Epithelial cell of proximal tubule (primary cell): ENCODE data around the gene RNU5D-1. TPM values are rescaled to one million over a fixed set of nuclear protein-coding genes. Genes with fewer than 3 reads are reported as not detected.

Experiments used
- DNase-seq: peaks from one replicate; pipeline ENCODE4 v3.0.0-alpha.2; 2011; ENCODE audit warnings: low read depth
- H3K4me3 ChIP-seq: 2 replicates; pipeline ENCODE4 v1.5.1; 2011; ENCODE audit warnings: low read depth, mild to moderate bottlenecking, low read length
- total RNA-seq: library from RNA; depleted of rRNA; stranded (reverse); fragments of >200 nt; gene quantifications from 2 replicates; pipeline ENCODE4 v1.2.3, GENCODE V29; 2015
- TF ChIP-seq, protein P1 (sequence below): conservative IDR thresholded peaks from 2 replicates; pipeline ENCODE4 v1.5.1; 2012; ENCODE audit warnings: low read depth, mild to moderate bottlenecking, low read length

RNU5D-1 gene
- total RNA-seq, 1 donor from 2014 or later = not detected

DNA sequence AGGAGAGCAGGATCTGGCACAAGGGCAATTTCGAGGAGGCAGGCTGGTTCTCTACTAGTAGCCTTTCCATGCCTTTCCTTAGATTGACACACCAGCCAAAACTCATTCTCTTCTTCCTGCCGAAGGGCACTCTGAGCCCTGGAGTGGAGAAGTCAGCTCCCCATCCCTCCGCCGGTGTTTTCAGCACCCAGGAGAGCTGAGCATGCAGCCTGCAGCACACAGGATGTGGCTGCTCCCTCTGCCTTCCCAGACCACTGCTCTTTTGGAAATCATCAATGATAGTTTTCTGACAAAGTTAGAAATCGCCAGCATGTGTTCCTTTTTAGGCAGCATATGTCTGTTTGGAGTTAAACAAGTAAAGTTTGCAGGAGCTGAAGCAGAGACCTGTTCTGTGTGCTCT lies 11.7 kb downstream of the RNU5D-1 start:
- no peak overlapping the region for H3K4me3 ChIP-seq
- TF ChIP-seq, protein P1, sequence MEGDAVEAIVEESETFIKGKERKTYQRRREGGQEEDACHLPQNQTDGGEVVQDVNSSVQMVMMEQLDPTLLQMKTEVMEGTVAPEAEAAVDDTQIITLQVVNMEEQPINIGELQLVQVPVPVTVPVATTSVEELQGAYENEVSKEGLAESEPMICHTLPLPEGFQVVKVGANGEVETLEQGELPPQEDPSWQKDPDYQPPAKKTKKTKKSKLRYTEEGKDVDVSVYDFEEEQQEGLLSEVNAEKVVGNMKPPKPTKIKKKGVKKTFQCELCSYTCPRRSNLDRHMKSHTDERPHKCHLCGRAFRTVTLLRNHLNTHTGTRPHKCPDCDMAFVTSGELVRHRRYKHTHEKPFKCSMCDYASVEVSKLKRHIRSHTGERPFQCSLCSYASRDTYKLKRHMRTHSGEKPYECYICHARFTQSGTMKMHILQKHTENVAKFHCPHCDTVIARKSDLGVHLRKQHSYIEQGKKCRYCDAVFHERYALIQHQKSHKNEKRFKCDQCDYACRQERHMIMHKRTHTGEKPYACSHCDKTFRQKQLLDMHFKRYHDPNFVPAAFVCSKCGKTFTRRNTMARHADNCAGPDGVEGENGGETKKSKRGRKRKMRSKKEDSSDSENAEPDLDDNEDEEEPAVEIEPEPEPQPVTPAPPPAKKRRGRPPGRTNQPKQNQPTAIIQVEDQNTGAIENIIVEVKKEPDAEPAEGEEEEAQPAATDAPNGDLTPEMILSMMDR = no peak
- DNase-seq = no peak

DNA sequence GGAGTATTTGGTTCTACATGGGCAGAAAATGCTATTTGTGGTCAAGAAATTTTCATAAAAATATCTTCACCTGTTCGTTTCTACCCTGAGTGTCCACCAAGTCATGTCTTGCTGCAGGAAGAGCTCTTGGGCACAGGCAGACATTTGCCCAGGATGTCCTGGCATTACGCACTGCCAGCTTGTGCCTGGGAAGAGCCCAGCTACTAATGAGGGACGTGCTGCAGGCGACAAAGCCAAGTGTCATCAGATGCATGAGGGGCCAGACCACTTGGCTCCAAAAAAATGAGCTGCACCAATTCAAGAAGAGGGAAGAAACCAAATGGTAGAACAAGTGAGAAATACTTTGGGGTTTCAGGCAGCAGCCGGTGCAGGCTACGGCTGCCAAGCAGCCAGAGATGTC lies 12.9 kb downstream of the RNU5D-1 start:
- TF ChIP-seq, protein P1 = no peak
- DNase-seq = no peak
- H3K4me3 ChIP-seq = no peak overlapping the region

DNA sequence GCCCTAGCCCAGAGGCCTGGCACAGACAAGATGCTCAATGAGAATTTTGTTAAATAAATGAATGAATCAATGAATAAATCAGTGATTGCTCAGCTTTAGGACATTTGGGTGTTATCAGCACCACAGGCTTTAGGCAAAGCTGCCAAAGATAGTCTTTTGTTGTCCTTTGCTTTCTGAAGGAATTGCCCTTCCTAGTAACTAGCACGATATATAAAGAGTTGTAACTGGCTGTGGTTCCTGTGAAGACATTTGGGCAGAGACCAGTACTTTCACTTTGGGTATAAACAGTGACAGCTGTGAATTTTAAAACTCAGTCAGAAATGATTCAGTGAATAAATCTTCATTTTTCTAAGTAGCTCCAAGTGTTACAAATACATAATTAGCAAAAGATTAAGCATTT lies 13.3 kb downstream of the RNU5D-1 start:
- TF ChIP-seq, protein P1 = no peak
- H3K4me3 ChIP-seq = no peak overlapping the region
- no peak for DNase-seq

DNA sequence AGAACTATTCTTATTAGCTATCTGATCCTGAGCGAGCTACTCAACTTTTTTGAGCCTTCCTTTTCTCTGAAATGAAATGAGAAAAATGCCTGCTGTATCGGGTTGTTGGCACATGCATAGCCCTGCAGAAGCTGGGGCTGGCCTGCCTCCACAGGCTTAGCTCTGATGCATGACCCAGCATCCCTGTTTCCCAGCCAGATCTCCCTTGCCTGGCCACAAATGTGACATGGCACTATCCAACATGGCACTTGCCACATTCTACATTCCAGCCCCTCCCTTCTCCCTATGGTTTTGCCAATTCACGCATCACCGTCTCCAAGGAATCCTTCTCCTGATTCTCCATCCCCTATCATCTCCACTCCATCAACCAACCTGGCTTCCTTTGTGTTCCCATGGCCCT lies 13.8 kb downstream of the RNU5D-1 start:
- H3K4me3 ChIP-seq = no peak overlapping the region
- DNase-seq = no peak
- TF ChIP-seq, protein P1 = no peak

DNA sequence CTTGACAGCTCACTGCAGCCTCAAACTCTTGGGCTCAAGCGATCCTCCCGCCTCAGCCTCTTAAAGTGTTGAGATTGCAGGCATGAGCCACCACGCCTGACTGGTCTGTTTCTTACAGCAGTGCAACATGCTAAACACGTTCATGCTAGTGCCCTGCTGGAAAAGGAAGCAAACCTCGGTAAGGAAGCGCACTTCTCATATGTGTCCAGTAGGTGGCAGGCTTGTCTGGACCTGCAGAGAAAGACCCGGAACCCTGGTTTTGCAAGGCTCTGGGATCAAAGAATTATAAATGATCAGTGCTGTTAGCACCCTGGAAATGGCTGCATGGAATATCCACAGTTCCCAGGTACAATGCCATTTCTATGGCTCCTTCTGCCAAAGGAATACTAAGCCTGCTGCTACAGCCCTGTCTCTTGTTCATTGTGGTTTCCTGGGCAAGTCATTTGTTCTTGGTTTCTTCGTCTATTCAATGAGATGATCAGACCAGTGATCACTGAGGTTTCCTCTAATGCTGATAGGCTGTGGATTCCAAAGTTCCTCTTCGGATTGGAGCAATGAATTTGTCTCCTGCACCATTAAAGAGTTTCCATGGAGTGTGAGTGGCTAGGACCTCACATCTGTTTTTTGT lies 15.9 kb downstream of the RNU5D-1 start:
- H3K4me3 ChIP-seq = no peak overlapping the region
- DNase-seq = no peak
- TF ChIP-seq, protein P1 = peak; percentile 96

DNA sequence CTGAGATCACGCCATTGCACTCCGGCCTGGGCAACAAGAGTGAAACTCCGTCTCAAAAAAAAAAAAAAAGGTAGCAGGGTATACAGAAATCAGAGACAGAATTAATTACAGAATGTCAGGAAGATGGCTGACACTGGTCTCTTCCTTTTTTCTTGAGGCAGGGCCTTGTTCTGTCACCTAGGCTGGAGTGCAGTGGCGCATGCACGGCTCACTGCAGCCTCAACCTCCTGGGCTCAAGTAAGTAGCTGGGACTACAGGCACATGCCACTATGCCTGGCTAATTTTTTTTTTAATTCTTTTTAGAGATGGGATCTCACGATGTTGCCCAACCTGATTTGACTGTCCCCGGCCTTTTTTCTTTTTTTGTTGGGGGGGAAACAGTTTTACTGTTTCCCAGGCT lies 16.4 kb downstream of the RNU5D-1 start:
- DNase-seq = no peak
- TF ChIP-seq, protein P1 = no peak
- no peak overlapping the region for H3K4me3 ChIP-seq

DNA sequence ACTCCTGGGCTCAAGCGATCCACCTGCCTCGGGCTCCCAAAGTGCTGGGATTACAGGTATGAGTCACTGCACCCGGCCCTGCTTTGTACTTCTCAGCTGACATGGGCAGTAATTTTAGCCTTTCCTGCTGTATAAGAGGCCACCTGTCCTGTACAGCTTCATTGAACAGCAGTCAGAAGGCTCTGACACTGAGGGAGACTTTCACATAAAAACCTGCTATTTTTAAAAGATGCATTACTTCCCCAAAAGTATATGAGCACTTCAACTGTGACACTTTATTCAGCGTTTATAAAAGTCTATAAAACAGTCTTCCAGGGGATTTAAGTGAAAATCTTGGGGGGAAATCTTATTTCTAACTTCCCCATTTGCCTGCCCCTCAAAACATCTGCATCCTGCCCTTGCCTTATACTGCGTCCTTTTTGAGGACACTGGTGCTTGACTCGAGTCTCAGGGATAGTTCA lies 17.6 kb downstream of the RNU5D-1 start:
- DNase-seq = no peak
- H3K4me3 ChIP-seq = no peak overlapping the region
- TF ChIP-seq, protein P1 = no peak
